GM23248 (cell line): ENCODE measurements around the gene TENM3. TPM values are rescaled to one million over a fixed set of nuclear protein-coding genes. Genes with fewer than 3 reads are reported as not detected.

Source experiments
- DNase-seq: peaks from one replicate; pipeline ENCODE4 v3.0.0-alpha.2; 2015
- H2AFZ ChIP-seq: fragments of 200-600 bp; sonication (generic); 2 replicates; pipeline ENCODE4 v1.6.1; 2016; ENCODE audit warnings: antibody characterized with exemption
- H3F3A ChIP-seq: fragments of 200-600 bp; sonication (generic); 2 replicates; pipeline ENCODE4 v1.6.1; 2016; ENCODE audit warnings: mild to moderate bottlenecking, antibody characterized with exemption, mixed run types; ENCODE audit not compliant: insufficient read depth
- H3K27ac ChIP-seq: fragments of 200-600 bp; sonication (generic); 2 replicates; pipeline ENCODE4 v1.5.1; 2016; ENCODE audit warnings: mild to moderate bottlenecking
- H3K27me3 ChIP-seq: fragments of 200-600 bp; sonication (generic); replicated peaks from 2 replicates; pipeline ENCODE4 v1.6.1; 2016; ENCODE audit warnings: mild to moderate bottlenecking; ENCODE audit not compliant: insufficient read depth
- H3K36me3 ChIP-seq: fragments of 200-600 bp; sonication (generic); 2 replicates; pipeline ENCODE4 v1.6.1; 2016; ENCODE audit warnings: low read depth, mild to moderate bottlenecking
- H3K4me1 ChIP-seq: fragments of 200-600 bp; sonication (generic); 2 replicates; pipeline ENCODE4 v1.6.1; 2016; ENCODE audit warnings: mild to moderate bottlenecking; ENCODE audit not compliant: insufficient read depth
- H3K4me2 ChIP-seq: fragments of 200-600 bp; sonication (generic); one replicate; pipeline ENCODE4 v1.6.1; 2016; ENCODE audit warnings: mild to moderate bottlenecking; ENCODE audit not compliant: unreplicated experiment
- H3K4me3 ChIP-seq: fragments of 200-600 bp; sonication (generic); 2 replicates; pipeline ENCODE4 v1.5.1; 2016; ENCODE audit warnings: mild to moderate bottlenecking
- H3K79me2 ChIP-seq: fragments of 200-600 bp; sonication (generic); 2 replicates; pipeline ENCODE4 v1.6.1; 2016; ENCODE audit warnings: mild to moderate bottlenecking; ENCODE audit not compliant: insufficient read depth
- H3K9ac ChIP-seq: fragments of 200-600 bp; sonication (generic); 2 replicates; pipeline ENCODE4 v1.6.1; 2016; ENCODE audit warnings: mild to moderate bottlenecking
- H3K9me2 ChIP-seq: fragments of 200-600 bp; sonication (generic); 2 replicates; pipeline ENCODE4 v1.6.1; 2016; ENCODE audit warnings: mixed run types, mild to moderate bottlenecking, moderate library complexity; ENCODE audit not compliant: insufficient read depth
- H3K9me3 ChIP-seq: fragments of 200-600 bp; sonication (generic); one replicate; pipeline ENCODE4 v1.6.1; 2017; ENCODE audit warnings: low read depth
- H4K20me1 ChIP-seq: fragments of 200-600 bp; sonication (generic); 2 replicates; pipeline ENCODE4 v1.6.0; 2016; ENCODE audit not compliant: insufficient read depth
- EZH2 ChIP-seq: fragments of 200-600 bp; sonication (generic); IDR thresholded peaks from 2 replicates; pipeline ENCODE4 v1.6.1; 2018; ENCODE audit warnings: antibody characterized with exemption, mild to moderate bottlenecking; ENCODE audit not compliant: insufficient read depth, poor library complexity, severe bottlenecking
- EZH2phosphoT487 ChIP-seq: fragments of 200-600 bp; sonication (generic); IDR thresholded peaks from 2 replicates; pipeline ENCODE4 v1.6.1; 2018; ENCODE audit warnings: antibody characterized with exemption, moderate library complexity, mild to moderate bottlenecking, low read depth; ENCODE audit not compliant: insufficient read depth
- WGBS, 2 experiments: methylation state at CpG; one replicate each; pipeline ENCODE4 v1.1.6; 2015 to 2017; ENCODE audit warnings: low lambda C conversion rate in 2 of 2, low coverage in 1 of 2; ENCODE audit errors: missing lambda C conversion rate in 2 of 2; 5-methylcytosine and 5-hydroxymethylcytosine counted together
- in situ Hi-C: fragments of 300-500 bp; cut with MboI; formaldehyde crosslinking; loops from 2 replicates; pipeline ENCODE4 v1.15.0; 2020
- polyA plus RNA-seq: library from polyadenylated mRNA; unstranded; fragments of >200 nt; fragmentation: Nextera tagmentation; extraction: Ambion mirVana; gene quantifications from 2 replicates; pipeline ENCODE4 v1.2.1, GENCODE V29; 2016
- total RNA-seq: library from RNA; depleted of rRNA; stranded (reverse); fragments of >200 nt; shearing (Covaris generic); gene quantifications from 2 replicates; pipeline ENCODE4 v1.2.3, GENCODE V29; 2014

Gene TENM3
- total and polyA plus RNA-seq, 2 experiments from 2014 or later = 0.83 to 8.1 TPM

DNA sequence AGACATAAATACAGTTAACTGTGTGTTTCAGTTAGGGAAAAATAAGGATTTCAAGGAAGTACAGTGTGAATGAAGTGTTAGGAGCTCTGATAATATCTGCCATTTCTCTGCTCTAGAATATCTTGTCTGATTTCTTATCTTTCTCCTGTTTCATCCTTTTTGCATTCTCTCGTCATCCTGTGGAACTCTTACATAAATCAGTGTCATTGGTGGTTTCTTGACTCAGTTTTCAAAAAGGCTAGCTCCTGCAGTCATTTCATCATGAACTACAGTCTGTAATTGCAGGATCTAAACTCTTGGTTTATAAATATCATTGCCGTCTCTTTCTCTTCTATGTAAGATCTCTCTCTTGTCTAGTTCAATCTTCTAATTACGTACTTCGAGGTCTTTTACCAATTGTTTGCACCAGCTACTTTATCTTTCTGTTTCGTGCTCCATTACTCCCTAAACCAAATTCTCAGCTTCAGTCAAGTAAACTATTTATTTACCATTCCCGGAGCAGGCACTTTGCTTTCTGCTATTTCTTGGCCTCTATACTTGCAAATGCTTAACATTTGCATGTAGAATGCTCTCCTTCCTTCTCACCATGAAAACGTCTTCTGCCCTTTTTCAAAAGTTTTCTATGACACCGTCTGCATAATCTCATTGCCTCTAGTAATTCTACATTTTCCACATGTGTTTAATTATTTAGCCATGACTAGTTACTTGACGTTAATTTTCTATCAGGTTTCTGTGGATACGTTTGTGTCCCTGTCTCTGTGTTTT is 294.0 kb downstream of the TENM3 start:
- in situ Hi-C loops = no loop called here
- no peak for DNase-seq
- Histone ChIP-seq H3K4me2 (no peak overlapping the region), H3K9me3 (no peaks in the 10 kb centered on the region), H3K79me2 (no peaks in the 10 kb centered on the region), H3K9ac (no peak overlapping the region), H3K4me1 (no peaks in the 10 kb centered on the region), H3F3A (no peaks in the 10 kb centered on the region), H3K36me3 (no peaks in the 10 kb centered on the region), H3K9me2 (no peaks in the 10 kb centered on the region), H2AFZ (no peak overlapping the region), H3K27ac (no peak overlapping the region), H3K27me3 (no peaks in the 10 kb centered on the region), H4K20me1 (no peaks in the 10 kb centered on the region), H3K4me3 (no peak overlapping the region)
- no peak for TF ChIP-seq EZH2phosphoT487
- TF ChIP-seq EZH2 = no peak
- 39% methylated on average over 10 of the region's 10 CpGs for WGBS, 2 experiments

DNA sequence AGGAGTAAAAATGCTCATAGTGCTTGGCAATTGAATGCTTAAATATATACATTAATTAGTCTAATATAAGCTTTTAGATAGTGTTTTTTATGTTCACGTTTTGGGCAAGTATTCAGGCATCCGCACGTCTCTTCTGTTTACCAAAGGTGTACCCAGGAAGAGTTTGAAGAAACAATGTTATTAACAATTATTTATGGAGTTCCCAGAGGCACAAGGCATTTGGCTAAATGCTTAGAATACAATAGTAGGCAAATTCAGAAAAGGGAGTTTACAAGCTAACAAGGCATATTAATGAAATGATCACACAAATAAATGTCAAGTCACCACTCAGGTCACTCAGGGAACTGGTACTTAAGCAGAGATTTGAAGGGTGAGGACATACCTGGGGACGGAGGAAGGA is 294.8 kb downstream of the TENM3 start:
- H3K9me3 ChIP-seq = no peaks in the 10 kb centered on the region
- H3K79me2 ChIP-seq = no peaks in the 10 kb centered on the region
- H3K4me3 ChIP-seq = no peak overlapping the region
- TF ChIP-seq EZH2phosphoT487 = no peak
- no peak for TF ChIP-seq EZH2
- no peak overlapping the region for H3K27ac ChIP-seq
- H3K9me2 ChIP-seq = no peaks in the 10 kb centered on the region
- no peaks in the 10 kb centered on the region for H4K20me1 ChIP-seq
- DNase-seq = no peak
- H2AFZ ChIP-seq = no peak overlapping the region
- H3K4me1 ChIP-seq = no peaks in the 10 kb centered on the region
- H3K9ac ChIP-seq = no peak overlapping the region
- WGBS, 2 experiments = 49 to 60% methylated on average over 4 of the region's 4 CpGs
- in situ Hi-C loops = no loop called here
- no peaks in the 10 kb centered on the region for H3F3A ChIP-seq
- H3K27me3 ChIP-seq = no peaks in the 10 kb centered on the region
- no peak overlapping the region for H3K4me2 ChIP-seq
- H3K36me3 ChIP-seq = no peaks in the 10 kb centered on the region

DNA sequence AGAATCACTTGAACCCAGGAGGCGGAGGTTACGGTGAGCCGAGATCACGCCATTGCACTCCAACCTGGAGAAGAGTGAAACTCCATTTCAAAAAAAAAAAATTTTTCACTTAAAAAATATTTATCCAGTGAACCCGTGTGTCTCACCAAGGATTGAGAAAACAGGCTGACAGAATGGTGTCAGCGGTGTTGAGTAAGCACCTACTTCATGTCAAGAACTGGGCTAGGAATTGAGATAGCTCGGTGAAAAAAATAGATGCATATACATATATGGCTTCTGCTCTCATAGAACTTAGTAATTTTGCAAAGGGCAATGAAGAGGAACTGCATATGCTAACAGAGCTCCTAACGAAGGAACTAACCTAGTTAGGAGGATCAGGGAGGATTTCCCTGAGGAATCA is 297.3 kb downstream of the TENM3 start:
- no peak overlapping the region for H3K4me2 ChIP-seq

DNA sequence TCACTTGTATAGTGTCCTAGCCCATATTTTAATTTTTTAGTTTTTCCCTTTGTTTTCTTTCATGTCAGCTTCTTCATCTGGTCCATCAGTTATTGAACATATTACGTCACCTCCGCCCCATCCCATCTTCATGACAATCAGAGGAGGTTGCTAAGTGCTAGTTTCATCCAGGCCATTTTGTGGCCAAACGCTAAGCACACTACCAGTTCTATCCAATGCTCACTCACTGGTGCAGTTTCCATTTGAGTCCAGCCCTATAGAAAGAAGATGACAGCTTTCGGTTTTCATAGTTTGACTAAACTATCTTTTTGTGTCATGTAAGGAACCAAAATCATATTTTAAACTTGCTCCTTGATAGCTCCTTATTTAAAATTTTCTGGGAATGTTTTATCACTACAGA is 304.2 kb downstream of the TENM3 start:
- H4K20me1 ChIP-seq = no peaks in the 10 kb centered on the region
- H3K9me2 ChIP-seq = no peaks in the 10 kb centered on the region
- no peak overlapping the region for H2AFZ ChIP-seq
- no peaks in the 10 kb centered on the region for H3F3A ChIP-seq
- no peak overlapping the region for H3K4me2 ChIP-seq
- WGBS, 2 experiments = 64 to 74% methylated on average over 4 of the region's 4 CpGs
- H3K9me3 ChIP-seq = no peaks in the 10 kb centered on the region
- H3K79me2 ChIP-seq = no peaks in the 10 kb centered on the region
- in situ Hi-C loops = no loop called here
- DNase-seq = no peak
- H3K27ac ChIP-seq = no peak overlapping the region
- H3K27me3 ChIP-seq = no peaks in the 10 kb centered on the region
- H3K4me1 ChIP-seq = no peaks in the 10 kb centered on the region
- no peak overlapping the region for H3K4me3 ChIP-seq
- no peak overlapping the region for H3K9ac ChIP-seq
- H3K36me3 ChIP-seq = no peaks in the 10 kb centered on the region
- TF ChIP-seq EZH2 = no peak
- TF ChIP-seq EZH2phosphoT487 = no peak

More for the DNA sequence above, 297.3 kb downstream of the TENM3 start:
- H3F3A ChIP-seq = no peaks in the 10 kb centered on the region
- no peaks in the 10 kb centered on the region for H3K36me3 ChIP-seq
- TF ChIP-seq EZH2phosphoT487 = no peak
- no peak for TF ChIP-seq EZH2
- H3K4me1 ChIP-seq = no peaks in the 10 kb centered on the region
- no peak for DNase-seq
- H3K27me3 ChIP-seq = no peaks in the 10 kb centered on the region
- in situ Hi-C loops = no loop called here
- no peak overlapping the region for H2AFZ ChIP-seq
- no peak overlapping the region for H3K27ac ChIP-seq
- no peak overlapping the region for H3K9ac ChIP-seq
- H3K79me2 ChIP-seq = no peaks in the 10 kb centered on the region
- H3K9me2 ChIP-seq = no peaks in the 10 kb centered on the region
- 68 to 71% methylated on average over 8 of the region's 8 CpGs for whole genome bisulfite sequencing, 2 experiments
- H3K9me3 ChIP-seq = no peaks in the 10 kb centered on the region
- no peaks in the 10 kb centered on the region for H4K20me1 ChIP-seq
- no peak overlapping the region for H3K4me3 ChIP-seq

DNA sequence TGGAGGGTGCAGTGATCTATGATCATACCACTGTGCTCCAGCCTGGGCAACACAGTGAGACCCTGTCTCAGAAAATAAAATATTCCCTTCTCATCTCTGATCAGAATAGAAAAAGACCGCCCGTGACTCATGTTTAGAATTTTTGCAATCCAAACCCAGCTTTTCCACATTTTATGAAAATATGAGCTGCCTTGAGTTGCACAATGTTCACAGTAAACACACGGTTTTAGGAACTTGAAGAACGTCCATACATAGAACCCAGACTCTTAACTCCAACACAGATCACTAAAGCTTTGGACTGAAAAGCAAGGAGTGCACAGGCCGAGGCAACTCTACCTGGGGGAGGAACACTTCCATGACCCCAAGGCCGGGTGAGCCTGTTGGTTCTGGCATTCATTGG is 305.0 kb downstream of the TENM3 start:
- H3K4me1 ChIP-seq = no peaks in the 10 kb centered on the region
- no peaks in the 10 kb centered on the region for H3K36me3 ChIP-seq
- H3K9me2 ChIP-seq = no peaks in the 10 kb centered on the region
- no peak overlapping the region for H3K4me2 ChIP-seq
- H4K20me1 ChIP-seq = no peaks in the 10 kb centered on the region
- WGBS, 2 experiments = 36 to 41% methylated on average over 6 of the region's 6 CpGs
- no peaks in the 10 kb centered on the region for H3K79me2 ChIP-seq
- no peak for TF ChIP-seq EZH2phosphoT487
- TF ChIP-seq EZH2 = no peak
- H3F3A ChIP-seq = no peaks in the 10 kb centered on the region
- H3K9ac ChIP-seq = no peak overlapping the region
- H3K4me3 ChIP-seq = no peak overlapping the region
- no peak for DNase-seq
- no peaks in the 10 kb centered on the region for H3K27me3 ChIP-seq
- no peak overlapping the region for H2AFZ ChIP-seq
- in situ Hi-C loops = no loop called here
- H3K9me3 ChIP-seq = no peaks in the 10 kb centered on the region
- no peak overlapping the region for H3K27ac ChIP-seq
